K562 (cell line): Measurements from ENCODE around the gene ORAI3. TPM values are rescaled to one million over a fixed set of nuclear protein-coding genes. Genes with fewer than 3 reads are reported as not detected.

ENCODE experiments used
- ATF4 ChIP-seq: fragments of 450-650 bp; formaldehyde crosslinking; IDR thresholded peaks from 2 replicates; pipeline ENCODE4 v1.4.0; 2022; ENCODE audit warnings: mild to moderate bottlenecking, moderate library complexity
- BRF1 ChIP-seq: IDR thresholded peaks from 3 replicates; pipeline ENCODE4 v1.6.1; 2011; ENCODE audit warnings: borderline replicate concordance, mild to moderate bottlenecking; ENCODE audit not compliant: insufficient read length; ENCODE audit errors: extremely low read depth
- CHD7 ChIP-seq: fragments of 200-600 bp; sonication (generic); IDR thresholded peaks from one replicate; pipeline ENCODE4 v1.6.1; 2012; ENCODE audit warnings: mild to moderate bottlenecking, low read depth, low read length, inconsistent platforms
- FUS ChIP-seq: fragments of 200-400 bp; formaldehyde crosslinking; optimal IDR thresholded peaks from 2 replicates; pipeline ENCODE3; 2017; ENCODE audit warnings: low read depth, low read length
- GABPA ChIP-seq: fragments of 200-800 bp; sonication (Bioruptor generic); conservative IDR thresholded peaks from 2 replicates; pipeline ENCODE4 v1.6.1; 2016; ENCODE audit warnings: low read depth, missing genetic modification characterization, missing compliant biosample characterization
- HDGF ChIP-seq: fragments of 450-650 bp; IDR thresholded peaks from 2 replicates; pipeline ENCODE4 v1.6.1; 2016
- HLTF ChIP-seq: fragments of 450-650 bp; IDR thresholded peaks from 2 replicates; pipeline ENCODE4 v1.6.1; 2016
- HNRNPUL1 ChIP-seq: fragments of 200-400 bp; formaldehyde crosslinking; IDR thresholded peaks from 2 replicates; pipeline ENCODE4 v1.6.1; 2017; ENCODE audit warnings: low read length
- MAX ChIP-seq: sonication (generic); formaldehyde crosslinking; IDR thresholded peaks from 2 replicates; pipeline ENCODE4 v1.9.0; 2022; ENCODE audit warnings: mild to moderate bottlenecking, missing genetic modification reagents
- SNAPC5 ChIP-seq: fragments of 250-450 bp; sonication (Bioruptor Pico); IDR thresholded peaks from 2 replicates; pipeline ENCODE4 v1.8.0; 2021; ENCODE audit warnings: moderate library complexity, mild to moderate bottlenecking, inconsistent platforms
- ZNF212 ChIP-seq: fragments of 450-650 bp; formaldehyde crosslinking; IDR thresholded peaks from 2 replicates; pipeline ENCODE4 v1.4.0; 2020; ENCODE audit warnings: mild to moderate bottlenecking
- ZNF311 ChIP-seq: fragments of 250-450 bp; sonication (Bioruptor Pico); IDR thresholded peaks from 2 replicates; pipeline ENCODE4 v1.4.0; 2020; ENCODE audit warnings: mild to moderate bottlenecking, moderate library complexity
- ZNF717 ChIP-seq: fragments of 250-450 bp; sonication (Bioruptor Pico); IDR thresholded peaks from 2 replicates; pipeline ENCODE4 v1.5.0; 2021
- ZNF76 ChIP-seq: fragments of 250-450 bp; sonication (Bioruptor Pico); IDR thresholded peaks from 2 replicates; pipeline ENCODE4 v1.4.0; 2020; ENCODE audit warnings: mild to moderate bottlenecking, moderate library complexity, borderline replicate concordance
- polyA plus RNA-seq, 8 experiments: library from polyadenylated mRNA; depleted of rRNA in 4 of 8; stranded (reverse) in 5 of 8; unstranded in 3 of 8; fragments of >200 nt; fragmentation: Nextera tagmentation in 2 of 8; fragmentation: Illumina TruSeq in 1 of 8; extraction: Ambion mirVana in 2 of 8; extraction: Trizol in 1 of 8; gene quantifications; 2 replicates each; pipeline versions ENCODE4 v1.2.1 to v1.2.3, GENCODE V29; 2011 to 2014; ENCODE audit warnings: inconsistent platforms in 1 of 8, missing spikeins in 1 of 8
- total RNA-seq, 7 experiments: library from RNA; depleted of rRNA in 6 of 7; stranded (reverse); fragments of >200 nt in 6 of 7; fragmentation: Illumina TruSeq in 2 of 7; extraction: Trizol in 2 of 7; gene quantifications; 2 replicates each; pipeline versions ENCODE4 v1.2.1 to v1.2.3, GENCODE V29; 2011 to 2021; ENCODE audit warnings: low replicate concordance in 1 of 7

ORAI3 gene
- total and polyA plus RNA-seq, 9 of the 15 experiments (the other 6 are each of a cell fraction or from before 2014, with no cell fraction given): 4.9 to 23.3 (median 14.1) TPM

GRCh38 chr16:30956601-30957455, 8.0 kb downstream of the ORAI3 start (continued):
- TF ChIP-seq ATF4 (CRISPR knock-in tag) (no peak), CHD7 (no peak), BRF1 (no peak), HLTF (no peak), HDGF (no peak), GABPA (tag) (no peak), SNAPC5 (CRISPR knock-in tag) (no peak), HNRNPUL1 (no peak), ZNF311 (CRISPR knock-in tag) (no peak), ZNF76 (CRISPR knock-in tag) (no peak), FUS (no peak), ZNF212 (CRISPR knock-in tag) (no peak), ZNF717 (CRISPR knock-in tag) (no peak; the same call in 1 of the 2 replicates), MAX (CRISPR knock-in tag) (no peak)
